GM06990 (cell line): ENCODE data around the gene MRI1.
"Not testable (repeated sequence)": the region's sequence is repeated elsewhere in the genome, so short reads cannot be mapped to it uniquely, and the experiment has no call there.

Experiments used
- DNase-seq: peaks from one replicate; pipeline ENCODE4 v3.0.0-alpha.2; 2011; ENCODE audit not compliant: insufficient read length; ENCODE audit errors: extremely low read depth
- H3K27me3 ChIP-seq: replicated peaks from 2 replicates; pipeline ENCODE4 v1.6.0; 2011; ENCODE audit warnings: low read length; ENCODE audit not compliant: control insufficient read depth, insufficient read depth
- H3K36me3 ChIP-seq: 2 replicates; pipeline ENCODE4 v1.5.1; 2011; ENCODE audit warnings: low read length; ENCODE audit not compliant: control insufficient read depth, insufficient read depth
- H3K4me3 ChIP-seq: replicated peaks from 2 replicates; pipeline ENCODE4 v1.5.1; 2011; ENCODE audit warnings: low read depth, mild to moderate bottlenecking, control low read depth, low read length
- CTCF ChIP-seq: IDR thresholded peaks from 2 replicates; pipeline ENCODE4 v1.5.1; 2011; ENCODE audit warnings: low read length, control low read depth, mild to moderate bottlenecking, inconsistent platforms; ENCODE audit not compliant: insufficient read depth, poor library complexity, severe bottlenecking

The MRI1 gene

GRCh38 chr19:13790354-13790753, 26.0 kb downstream of the MRI1 start:
- Histone ChIP-seq H3K4me3 (no peak overlapping the region), H3K36me3 (no peaks in the 10 kb centered on the region), H3K27me3 (no peaks in the 10 kb centered on the region)
- no peak for DNase-seq
- TF ChIP-seq CTCF: no peak

GRCh38 chr19:13793317-13793716, 29.0 kb downstream of the MRI1 start:
- not testable (repeated sequence) for DNase-seq, H3K36me3 ChIP-seq, H3K27me3 ChIP-seq, H3K4me3 ChIP-seq

- DNase-seq: no peak
- no peak for TF ChIP-seq CTCF
- no peaks in the 10 kb centered on the region for H3K27me3 ChIP-seq
These were observed 30.1 kb downstream of the MRI1 start for GRCh38 chr19:13794398-13794756.

GRCh38 chr19:13794757-13795589, 30.7 kb downstream of the MRI1 start, which contains the start of gene ZSWIM4:
TSS of gene ZSWIM4 (plus strand) at chr19:13795443. CDS start at chr19:13795649, 206 bp downstream.
- no peak for TF ChIP-seq CTCF

More at GRCh38 chr19:13794398-13794756, 30.1 kb downstream of the MRI1 start:
- H3K36me3 ChIP-seq: no peaks in the 10 kb centered on the region
- H3K4me3 ChIP-seq: peak overlapping the region; percentile 72

GRCh38 chr19:13795595-13796300, 31.4 kb downstream of the MRI1 start:
- no peak for TF ChIP-seq CTCF
- H3K27me3 ChIP-seq: no peaks in the 10 kb centered on the region
- no peaks in the 10 kb centered on the region; the same call in 1 of the 2 replicates for H3K36me3 ChIP-seq
- DNase-seq: no peak
- peak overlapping the region; percentile 72 for H3K4me3 ChIP-seq

More at GRCh38 chr19:13794757-13795589, 30.7 kb downstream of the MRI1 start, which contains the start of gene ZSWIM4:
- H3K4me3 ChIP-seq: peak within 1 kb of the TSS; percentile 72
- H3K36me3 ChIP-seq: no peaks in the 10 kb centered on the region
- peak; percentile 98 for DNase-seq
- no peaks in the 10 kb centered on the region for H3K27me3 ChIP-seq
